GM23338 (cell line): Measurements from ENCODE around the gene RIMS3. TPM values are rescaled to one million over a fixed set of nuclear protein-coding genes. Genes with fewer than 3 reads are reported as not detected.

Experiments used
- EZH2phosphoT487 ChIP-seq: fragments of 200-600 bp; sonication (generic); IDR thresholded peaks from one replicate; pipeline ENCODE4 v1.8.1; 2018; ENCODE audit warnings: antibody characterized with exemption; ENCODE audit not compliant: unreplicated experiment
- NANOG ChIP-seq: IDR thresholded peaks from 2 replicates; pipeline ENCODE4 v1.6.1; 2016; ENCODE audit warnings: antibody characterized with exemption, borderline replicate concordance
- POLR2AphosphoS5 ChIP-seq: IDR thresholded peaks from 2 replicates; pipeline ENCODE4 v1.6.1; 2016; ENCODE audit warnings: antibody characterized with exemption, low read depth
- REST ChIP-seq: IDR thresholded peaks from one replicate; pipeline ENCODE4 v1.6.1; 2018; ENCODE audit warnings: antibody characterized with exemption; ENCODE audit not compliant: unreplicated experiment
- STAT1 ChIP-seq: IDR thresholded peaks from one replicate; pipeline ENCODE4 v1.6.1; 2016; ENCODE audit warnings: antibody characterized with exemption; ENCODE audit not compliant: unreplicated experiment
- ZNF114 ChIP-seq: fragments of 250-450 bp; sonication (Bioruptor Pico); IDR thresholded peaks from 2 replicates; pipeline ENCODE4 v1.5.0; 2020; ENCODE audit warnings: mild to moderate bottlenecking, moderate library complexity
- ZNF331 ChIP-seq: fragments of 250-450 bp; sonication (Bioruptor Pico); IDR thresholded peaks from 2 replicates; pipeline ENCODE4 v1.5.0; 2020; ENCODE audit warnings: low read depth, mild to moderate bottlenecking, moderate library complexity
- ZNF462 ChIP-seq: fragments of 250-450 bp; sonication (Bioruptor Pico); IDR thresholded peaks from 2 replicates; pipeline ENCODE4 v1.5.0; 2020; ENCODE audit warnings: mild to moderate bottlenecking, moderate library complexity
- polyA plus RNA-seq: library from polyadenylated mRNA; unstranded; fragments of >200 nt; fragmentation: Nextera tagmentation; extraction: Ambion mirVana; gene quantifications from 2 replicates; pipeline ENCODE4 v1.2.1, GENCODE V29; 2016
- total RNA-seq: library from RNA; depleted of rRNA; stranded (reverse); fragments of >200 nt; shearing (Covaris generic); gene quantifications from 2 replicates; pipeline ENCODE4 v1.2.3, GENCODE V29; 2014

The RIMS3 gene
- total and polyA plus RNA-seq, 2 experiments from 2014 or later = 8.7 to 27.2 TPM

- TF ChIP-seq ZNF462 (CRISPR knock-in tag) (no peak), REST (no peak), NANOG (no peak), ZNF331 (CRISPR knock-in tag) (no peak), EZH2phosphoT487 (no peak), ZNF114 (CRISPR knock-in tag) (no peak), STAT1 (no peak), POLR2AphosphoS5 (no peak)
Measured at GRCh38 chr1:40648928-40649591, 16.4 kb downstream of the RIMS3 start (continued).
